Nephron progenitor cell (in vitro differentiated cells): Measurements from ENCODE around the gene TEX2.
"Not testable (repeated sequence)": the region's sequence is repeated elsewhere in the genome, so short reads cannot be mapped to it uniquely, and the experiment has no call there.

Experiments
- DNase-seq: peaks from one replicate; pipeline ENCODE4 v3.0.0; 2021
- H3K27ac Mint-ChIP-seq: 2 replicates; pipeline ENCODE4 v1.8.0; 2021; ENCODE audit warnings: mild to moderate bottlenecking, moderate library complexity, mixed read lengths
- H3K27me3 Mint-ChIP-seq: 2 replicates; pipeline ENCODE4 v1.8.0; 2021; ENCODE audit warnings: mild to moderate bottlenecking, low read depth, mixed read lengths; ENCODE audit not compliant: poor library complexity
- H3K36me3 Mint-ChIP-seq: 2 replicates; pipeline ENCODE4 v1.8.0; 2021; ENCODE audit warnings: low read depth, mixed read lengths
- H3K4me1 Mint-ChIP-seq: 2 replicates; pipeline ENCODE4 v1.8.0; 2021; ENCODE audit warnings: mixed read lengths
- H3K4me3 Mint-ChIP-seq: 2 replicates; pipeline ENCODE4 v1.8.0; 2021; ENCODE audit warnings: mild to moderate bottlenecking, moderate library complexity, mixed read lengths
- H3K9me3 Mint-ChIP-seq: 2 replicates; pipeline ENCODE4 v1.8.0; 2021; ENCODE audit warnings: mild to moderate bottlenecking, moderate library complexity, mixed read lengths
- TF ChIP-seq, protein P1 (sequence below): fragments of 200-600 bp; sonication (generic); IDR thresholded peaks from 2 replicates; pipeline ENCODE4 v1.5.0; 2021; ENCODE audit warnings: antibody characterized with exemption

TEX2 gene

DNA sequence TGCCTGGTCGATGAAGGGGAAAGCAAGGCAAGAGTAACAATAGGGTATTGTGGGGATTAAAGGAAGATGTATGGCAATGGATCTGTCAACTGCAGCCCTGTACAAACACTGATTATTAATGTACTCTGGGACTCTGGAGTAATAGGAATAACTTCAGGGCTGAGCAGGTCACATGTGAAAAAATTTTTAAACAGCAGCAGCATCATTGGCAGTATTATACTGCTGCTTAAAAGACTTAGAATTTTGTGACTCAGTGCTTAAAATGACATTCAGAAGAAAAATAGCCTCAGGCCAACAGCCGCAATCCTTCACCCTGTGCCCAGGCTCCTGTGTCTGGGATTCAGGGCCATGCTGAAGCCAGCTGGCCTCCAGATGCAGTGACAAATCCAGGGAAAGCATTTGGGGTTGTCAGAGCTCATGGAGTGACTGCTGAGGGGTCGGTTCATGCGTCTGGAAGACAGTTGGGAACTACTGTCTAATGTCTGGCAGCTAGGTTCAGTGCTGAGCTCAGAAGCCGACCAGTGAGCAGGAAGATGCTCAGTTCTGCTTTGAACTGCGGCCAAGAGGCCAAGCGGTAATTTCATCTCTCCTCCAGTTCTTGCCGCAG is 22.2 kb downstream of the TEX2 start:
- H3K27ac Mint-ChIP-seq, result peak overlapping the region; percentile 90
- no peak overlapping the region for H3K4me3 Mint-ChIP-seq
- H3K27me3 Mint-ChIP-seq, result peaks cover 3% of the 10 kb centered on the region
- no peaks in the 10 kb centered on the region for H3K36me3 Mint-ChIP-seq
- DNase-seq, result no peak
- TF ChIP-seq, protein P1, sequence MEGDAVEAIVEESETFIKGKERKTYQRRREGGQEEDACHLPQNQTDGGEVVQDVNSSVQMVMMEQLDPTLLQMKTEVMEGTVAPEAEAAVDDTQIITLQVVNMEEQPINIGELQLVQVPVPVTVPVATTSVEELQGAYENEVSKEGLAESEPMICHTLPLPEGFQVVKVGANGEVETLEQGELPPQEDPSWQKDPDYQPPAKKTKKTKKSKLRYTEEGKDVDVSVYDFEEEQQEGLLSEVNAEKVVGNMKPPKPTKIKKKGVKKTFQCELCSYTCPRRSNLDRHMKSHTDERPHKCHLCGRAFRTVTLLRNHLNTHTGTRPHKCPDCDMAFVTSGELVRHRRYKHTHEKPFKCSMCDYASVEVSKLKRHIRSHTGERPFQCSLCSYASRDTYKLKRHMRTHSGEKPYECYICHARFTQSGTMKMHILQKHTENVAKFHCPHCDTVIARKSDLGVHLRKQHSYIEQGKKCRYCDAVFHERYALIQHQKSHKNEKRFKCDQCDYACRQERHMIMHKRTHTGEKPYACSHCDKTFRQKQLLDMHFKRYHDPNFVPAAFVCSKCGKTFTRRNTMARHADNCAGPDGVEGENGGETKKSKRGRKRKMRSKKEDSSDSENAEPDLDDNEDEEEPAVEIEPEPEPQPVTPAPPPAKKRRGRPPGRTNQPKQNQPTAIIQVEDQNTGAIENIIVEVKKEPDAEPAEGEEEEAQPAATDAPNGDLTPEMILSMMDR, result no peak
- H3K9me3 Mint-ChIP-seq, result no peaks in the 10 kb centered on the region
- H3K4me1 Mint-ChIP-seq, result peaks cover 48% of the 10 kb centered on the region

DNA sequence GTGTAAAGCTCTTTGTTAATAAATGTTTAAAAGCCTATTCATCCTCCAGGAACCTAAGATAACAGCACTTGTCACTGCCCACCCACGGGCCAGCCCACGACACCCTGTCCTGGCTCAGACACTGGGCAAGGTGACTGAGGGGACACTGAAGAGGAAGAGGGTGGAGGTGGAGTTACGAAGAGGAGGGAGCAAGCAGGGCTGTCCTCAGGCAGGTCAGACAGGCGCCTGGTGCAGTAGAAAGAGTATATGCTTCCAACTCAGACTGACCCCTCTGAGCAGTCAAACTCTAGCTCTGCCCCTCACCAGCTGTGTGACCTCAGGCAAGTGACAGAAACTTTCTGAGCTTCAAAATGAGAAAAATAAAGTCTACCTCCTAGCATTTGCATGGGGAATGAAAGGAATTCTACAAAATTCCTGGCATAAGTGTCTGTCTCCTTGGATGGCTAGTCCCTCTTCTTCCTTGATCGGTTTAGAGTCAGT is 22.8 kb downstream of the TEX2 start:
- Mint-ChIP-seq H3K4me1 (peaks cover 48% of the 10 kb centered on the region), H3K4me3 (no peak overlapping the region), H3K9me3 (no peaks in the 10 kb centered on the region), H3K27me3 (peaks cover 3% of the 10 kb centered on the region), H3K27ac (peak overlapping the region; percentile 90), H3K36me3 (no peaks in the 10 kb centered on the region)
- TF ChIP-seq, protein P1, result no peak
- no peak for DNase-seq

DNA sequence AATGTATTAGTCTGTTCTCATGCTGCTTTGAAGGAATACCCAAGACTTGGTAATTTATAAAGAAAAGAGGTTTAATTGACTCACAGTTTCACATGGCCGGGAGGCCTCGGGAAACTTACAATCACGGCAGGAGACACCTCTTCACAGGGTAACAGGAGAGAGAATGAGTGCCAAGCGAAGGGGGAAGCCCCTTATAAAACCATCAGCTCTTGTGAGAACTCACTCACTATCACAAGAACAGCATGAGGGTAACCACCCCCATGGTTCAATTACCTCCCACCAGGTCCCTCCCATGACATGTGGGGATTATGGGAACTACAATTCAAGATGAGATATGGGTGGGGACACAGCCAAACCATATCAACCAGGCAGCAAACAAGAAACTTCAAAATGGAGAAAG is 24.6 kb downstream of the TEX2 start:
- H3K4me3 Mint-ChIP-seq, H3K27me3 Mint-ChIP-seq: not testable (repeated sequence)

DNA sequence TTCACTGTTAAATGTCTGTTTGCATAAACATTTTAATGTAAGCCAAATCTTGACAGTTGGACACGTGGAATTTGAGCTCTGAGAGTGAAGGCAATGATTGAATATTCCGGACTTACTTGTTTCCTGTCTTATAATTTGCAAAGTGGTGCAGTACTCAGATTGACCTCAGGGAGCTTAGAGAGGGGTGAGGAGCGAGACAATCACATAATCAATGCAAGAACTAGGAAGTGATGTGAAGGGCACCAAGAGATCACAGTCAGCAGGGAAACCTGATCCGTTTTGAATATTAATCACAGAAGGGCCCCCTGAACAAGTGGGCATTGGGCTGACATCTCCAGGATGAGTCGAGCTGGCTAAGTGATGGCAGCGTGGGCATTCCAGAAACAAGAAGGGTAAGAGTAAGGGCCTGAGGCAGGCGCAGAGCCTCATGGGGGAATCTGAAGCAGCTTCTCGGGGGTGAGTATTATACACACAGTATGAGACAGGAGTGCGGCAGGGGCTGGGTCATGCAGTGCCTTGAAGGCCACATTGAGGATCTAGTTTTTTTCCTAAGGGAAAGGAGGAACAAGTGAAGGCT is 26.1 kb downstream of the TEX2 start:
- H3K4me1 Mint-ChIP-seq, result peaks cover 39% of the 10 kb centered on the region
- no peaks in the 10 kb centered on the region for H3K9me3 Mint-ChIP-seq
- peaks cover 3% of the 10 kb centered on the region for H3K27me3 Mint-ChIP-seq
- no peak overlapping the region for H3K4me3 Mint-ChIP-seq
- TF ChIP-seq, protein P1, result peak; percentile 36
- no peaks in the 10 kb centered on the region for H3K36me3 Mint-ChIP-seq
- peak overlapping the region; percentile 0 for H3K27ac Mint-ChIP-seq
- no peak for DNase-seq

More for the DNA sequence above, 24.6 kb downstream of the TEX2 start:
- H3K9me3 Mint-ChIP-seq, H3K36me3 Mint-ChIP-seq, DNase-seq: not testable (repeated sequence)
- peak overlapping the region; percentile 68 for H3K27ac Mint-ChIP-seq
- peaks cover 39% of the 10 kb centered on the region for H3K4me1 Mint-ChIP-seq

DNA sequence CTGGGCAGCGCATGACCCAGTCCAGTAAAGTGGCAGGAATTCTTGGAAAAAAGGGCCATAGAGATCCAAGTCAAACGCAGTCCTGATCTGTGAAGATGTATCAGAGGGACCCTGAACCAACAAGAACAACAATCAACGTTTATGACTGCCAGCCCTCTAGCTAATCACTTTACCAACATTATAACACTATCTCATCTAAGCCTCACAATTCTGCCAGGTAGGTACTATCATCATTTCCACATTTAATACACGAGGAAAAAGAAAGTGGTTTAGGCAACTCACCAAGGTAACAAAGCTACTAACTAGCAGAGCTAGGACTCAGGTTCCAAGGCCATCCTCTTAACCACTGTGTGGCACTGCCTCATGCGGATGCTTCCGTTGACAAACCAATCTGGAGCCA is 28.1 kb downstream of the TEX2 start:
- Mint-ChIP-seq H3K4me3 (no peak overlapping the region), H3K4me1 (peaks cover 33% of the 10 kb centered on the region), H3K27me3 (no peaks in the 10 kb centered on the region), H3K27ac (no peak overlapping the region), H3K9me3 (no peaks in the 10 kb centered on the region), H3K36me3 (no peaks in the 10 kb centered on the region)
- DNase-seq, result no peak
- TF ChIP-seq, protein P1, result no peak

DNA sequence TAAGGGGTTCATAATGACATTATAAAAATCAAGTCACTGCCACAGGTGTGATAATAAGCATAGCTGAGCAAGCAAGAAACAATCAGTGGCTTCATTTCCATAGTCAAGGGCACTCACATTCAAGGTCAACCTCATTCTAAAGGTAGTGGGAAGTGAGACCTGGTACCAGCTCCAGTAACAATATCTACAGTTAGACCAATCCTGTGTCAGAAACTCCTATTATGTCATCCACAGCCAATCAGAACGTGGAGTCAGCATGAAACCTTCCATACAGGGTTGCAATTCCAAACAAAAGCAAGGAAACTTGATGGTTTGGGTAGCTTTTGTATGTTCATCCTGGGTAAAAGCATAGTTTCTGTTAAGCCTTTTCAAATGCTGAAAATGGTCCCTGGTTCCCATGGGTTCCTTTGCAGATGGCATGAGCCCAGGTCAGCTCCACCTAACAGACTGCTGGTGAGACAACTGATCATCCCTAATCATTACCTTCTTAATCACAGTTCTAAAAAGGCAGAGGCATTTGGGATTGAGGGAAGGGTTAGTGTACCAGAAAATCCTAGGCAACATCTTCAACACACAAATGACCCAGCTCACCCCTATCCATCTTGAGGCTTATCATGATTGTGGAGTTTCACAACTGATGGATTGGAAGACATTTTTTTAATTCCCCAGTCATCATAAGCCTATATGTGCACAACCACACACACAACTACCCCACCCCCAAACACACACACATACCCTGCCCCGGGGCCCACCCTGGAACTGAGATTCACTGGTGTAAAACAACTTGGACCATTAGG is 30.4 kb downstream of the TEX2 start:
- no peaks in the 10 kb centered on the region for H3K27me3 Mint-ChIP-seq
- TF ChIP-seq, protein P1, result no peak
- no peaks in the 10 kb centered on the region for H3K9me3 Mint-ChIP-seq
- H3K4me1 Mint-ChIP-seq, result peaks cover 38% of the 10 kb centered on the region
- no peak overlapping the region for H3K4me3 Mint-ChIP-seq
- no peak for DNase-seq
- H3K27ac Mint-ChIP-seq, result no peak overlapping the region
- H3K36me3 Mint-ChIP-seq, result no peaks in the 10 kb centered on the region
